Endothelial cell of umbilical vein (primary cell): ENCODE results near the gene CYBRD1.

Experiments used
- EZH2 ChIP-seq: IDR thresholded peaks from 2 replicates; pipeline ENCODE4 v1.6.1; 2012; ENCODE audit warnings: borderline replicate concordance, low read depth, mild to moderate bottlenecking, moderate library complexity, low read length, inconsistent platforms; ENCODE audit not compliant: severe bottlenecking
- FOS ChIP-seq: IDR thresholded peaks from 2 replicates; pipeline ENCODE4 v1.6.1; 2011; ENCODE audit warnings: mild to moderate bottlenecking, low read length, moderate library complexity, borderline replicate concordance; ENCODE audit not compliant: insufficient read depth
- GATA2 ChIP-seq: IDR thresholded peaks from 2 replicates; pipeline ENCODE4 v1.7.0; 2011; ENCODE audit warnings: low read depth, mild to moderate bottlenecking, moderate library complexity, mixed read lengths, low read length; ENCODE audit not compliant: insufficient read length, insufficient read depth
- JUN ChIP-seq: IDR thresholded peaks from 2 replicates; pipeline ENCODE4 v1.6.1; 2011; ENCODE audit warnings: borderline replicate concordance, low read depth; ENCODE audit not compliant: insufficient read length, insufficient read depth
- MAX ChIP-seq: IDR thresholded peaks from 2 replicates; pipeline ENCODE4 v1.6.1; 2011; ENCODE audit not compliant: insufficient read depth, insufficient read length
- MYC ChIP-seq: IDR thresholded peaks from one replicate; pipeline ENCODE4 v1.6.1; 2011; ENCODE audit warnings: mild to moderate bottlenecking, low read depth, low read length
- POLR2A ChIP-seq: IDR thresholded peaks from 2 replicates; pipeline ENCODE4 v1.6.1; 2012; ENCODE audit warnings: low read depth, mild to moderate bottlenecking, control low read depth, low read length
- POLR2AphosphoS5 ChIP-seq: IDR thresholded peaks from 2 replicates; pipeline ENCODE4 v1.6.1; 2012; ENCODE audit warnings: low read depth, mild to moderate bottlenecking, control low read depth, low read length, moderate library complexity; ENCODE audit not compliant: insufficient read depth
- TF ChIP-seq, protein P1 (sequence below), 2 donors: IDR thresholded peaks; 1 replicate in 1 of 2; 2 replicates in 1 of 2; pipeline ENCODE4 v1.5.1; 2011; ENCODE audit warnings: low read length in 2 of 2, mild to moderate bottlenecking in 2 of 2, moderate library complexity in 2 of 2, control low read depth in 1 of 2, inconsistent platforms in 1 of 2, low read depth in 1 of 2; ENCODE audit not compliant: insufficient read depth in 1 of 2; ENCODE audit errors: extremely low read depth in 1 of 2

DNA sequence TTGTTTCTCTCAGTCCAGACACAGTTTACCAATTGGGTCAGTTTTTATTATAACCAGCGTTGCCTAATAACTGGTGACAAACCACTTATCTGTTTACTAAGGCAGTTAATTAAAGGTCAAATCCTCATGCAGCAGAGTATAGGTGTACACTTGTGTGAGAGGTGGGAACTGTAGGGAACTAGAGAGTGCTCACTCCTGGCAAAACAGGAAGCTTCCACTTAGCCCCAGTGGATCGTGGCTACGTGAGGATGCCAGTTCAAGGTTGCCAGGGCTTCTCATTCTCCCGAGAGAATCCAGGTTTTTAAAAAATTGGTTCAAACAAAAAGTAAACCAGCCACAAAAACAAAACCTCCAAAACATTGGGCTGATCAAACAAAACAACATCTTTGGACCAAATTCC is 8.1 kb downstream of the CYBRD1 start:
- TF ChIP-seq, protein P1, sequence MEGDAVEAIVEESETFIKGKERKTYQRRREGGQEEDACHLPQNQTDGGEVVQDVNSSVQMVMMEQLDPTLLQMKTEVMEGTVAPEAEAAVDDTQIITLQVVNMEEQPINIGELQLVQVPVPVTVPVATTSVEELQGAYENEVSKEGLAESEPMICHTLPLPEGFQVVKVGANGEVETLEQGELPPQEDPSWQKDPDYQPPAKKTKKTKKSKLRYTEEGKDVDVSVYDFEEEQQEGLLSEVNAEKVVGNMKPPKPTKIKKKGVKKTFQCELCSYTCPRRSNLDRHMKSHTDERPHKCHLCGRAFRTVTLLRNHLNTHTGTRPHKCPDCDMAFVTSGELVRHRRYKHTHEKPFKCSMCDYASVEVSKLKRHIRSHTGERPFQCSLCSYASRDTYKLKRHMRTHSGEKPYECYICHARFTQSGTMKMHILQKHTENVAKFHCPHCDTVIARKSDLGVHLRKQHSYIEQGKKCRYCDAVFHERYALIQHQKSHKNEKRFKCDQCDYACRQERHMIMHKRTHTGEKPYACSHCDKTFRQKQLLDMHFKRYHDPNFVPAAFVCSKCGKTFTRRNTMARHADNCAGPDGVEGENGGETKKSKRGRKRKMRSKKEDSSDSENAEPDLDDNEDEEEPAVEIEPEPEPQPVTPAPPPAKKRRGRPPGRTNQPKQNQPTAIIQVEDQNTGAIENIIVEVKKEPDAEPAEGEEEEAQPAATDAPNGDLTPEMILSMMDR (IDR thresholded peaks at IDR 0.05; ENCODE audit: extremely low read depth in 1 of 2, insufficient read depth in 1 of 2, low read depth in 1 of 2, low read length in 2 of 2): no peak
- TF ChIP-seq POLR2A (no peak), FOS (no peak), POLR2AphosphoS5 (no peak), EZH2 (no peak), JUN (no peak), GATA2 (no peak), MAX (no peak), MYC (no peak)
